Kidney glomerular epithelial cell (primary cell): ENCODE data around the gene TRAPPC8.
"Not testable (repeated sequence)": the region's sequence is repeated elsewhere in the genome, so short reads cannot be mapped to it uniquely, and the experiment has no call there.

Experiments used
- DNase-seq: peaks from one replicate; lab custom pipeline; 2025; lab: John Stamatoyannopoulos, UW

TRAPPC8 gene

DNA sequence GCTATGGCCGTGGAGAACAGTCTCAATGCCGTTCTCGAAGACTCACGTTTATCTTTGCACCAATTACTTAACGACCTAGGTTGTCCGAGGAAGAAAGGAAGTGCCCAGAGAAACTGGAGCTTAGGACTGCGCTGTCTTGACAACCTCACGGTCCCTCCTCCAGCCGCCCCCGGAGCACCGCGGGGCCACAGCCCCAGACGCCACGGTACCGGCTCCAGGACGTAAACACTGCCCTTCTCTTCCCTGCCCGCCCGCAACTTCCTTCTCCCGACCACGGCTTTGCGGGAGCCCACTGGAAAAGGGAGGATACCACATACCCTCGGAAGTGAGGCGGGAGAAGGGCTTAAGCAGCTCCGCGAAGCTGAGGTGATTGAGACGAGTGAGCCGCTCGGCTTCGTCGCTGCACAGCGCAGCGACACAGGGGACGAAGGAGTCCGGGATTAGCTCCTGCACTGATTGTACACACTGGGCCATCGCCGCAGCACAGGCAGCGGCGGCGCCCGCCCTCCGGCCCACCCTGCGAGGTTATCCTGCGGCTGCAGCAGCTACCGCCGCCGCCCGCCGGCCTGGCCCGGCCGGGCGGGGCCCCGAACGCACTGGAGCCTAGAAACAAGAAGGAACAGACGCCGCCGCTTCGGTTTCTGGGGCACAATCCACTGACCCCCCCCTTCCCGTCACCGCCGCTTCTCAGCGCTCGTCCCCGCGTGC lies 483 bp downstream of the TRAPPC8 start:
- DNase-seq = no peak

DNA sequence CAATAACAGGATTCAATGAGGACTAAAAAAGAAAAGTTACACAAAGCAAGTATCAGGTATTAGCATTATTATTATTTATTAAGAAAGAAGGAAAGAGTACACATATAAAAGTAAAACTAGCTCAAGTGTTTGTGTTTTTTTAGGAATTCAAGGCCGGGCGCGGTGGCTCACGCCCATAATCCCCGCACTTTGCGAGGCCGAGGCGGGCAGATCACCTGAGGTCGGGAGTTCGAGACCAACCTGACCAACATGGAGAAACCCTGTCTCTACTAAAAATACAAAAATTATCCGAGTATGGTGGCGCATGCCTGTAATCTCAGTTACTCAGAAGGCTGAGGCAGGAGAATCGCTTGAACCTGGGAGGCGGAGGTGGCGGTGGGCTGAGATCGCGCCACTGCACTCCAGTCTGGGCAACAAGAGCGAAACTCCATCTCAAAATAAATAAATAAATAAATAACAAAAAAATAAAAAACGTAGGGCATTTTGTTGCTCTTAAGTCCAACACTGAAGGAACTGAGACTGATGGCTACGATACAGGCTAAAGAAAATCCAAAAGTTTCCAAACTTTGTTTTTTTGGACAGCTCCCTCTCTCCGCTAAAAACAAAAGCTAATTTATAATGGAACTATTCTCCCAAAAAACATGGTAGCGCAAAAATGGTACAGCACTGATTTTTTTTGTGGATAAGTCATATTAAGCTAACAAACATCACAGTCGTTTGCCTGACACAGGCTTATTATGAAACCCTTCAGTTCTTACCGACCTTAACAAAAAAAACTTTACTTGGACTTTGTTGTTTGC lies 1.7 kb downstream of the TRAPPC8 start:
- no peak for DNase-seq

DNA sequence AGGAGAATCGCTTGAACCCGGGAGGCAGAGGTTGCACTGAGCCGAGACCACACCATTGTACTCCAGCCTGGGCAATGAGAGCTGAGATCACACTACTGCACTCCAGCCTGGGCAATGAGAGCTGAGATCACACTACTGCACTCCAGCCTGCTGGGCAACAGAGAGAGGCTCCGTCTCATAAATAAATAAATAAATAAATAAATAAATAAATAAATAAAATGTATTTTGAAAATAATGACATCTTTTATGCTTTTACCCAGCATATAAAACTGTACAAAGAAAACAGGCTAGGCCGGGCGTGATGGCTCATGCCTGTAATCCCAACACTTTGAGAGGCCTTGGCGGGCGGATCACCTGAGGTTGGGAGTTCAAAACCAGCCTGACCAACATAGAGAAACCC lies 8.2 kb downstream of the TRAPPC8 start:
- DNase-seq = not testable (repeated sequence)

DNA sequence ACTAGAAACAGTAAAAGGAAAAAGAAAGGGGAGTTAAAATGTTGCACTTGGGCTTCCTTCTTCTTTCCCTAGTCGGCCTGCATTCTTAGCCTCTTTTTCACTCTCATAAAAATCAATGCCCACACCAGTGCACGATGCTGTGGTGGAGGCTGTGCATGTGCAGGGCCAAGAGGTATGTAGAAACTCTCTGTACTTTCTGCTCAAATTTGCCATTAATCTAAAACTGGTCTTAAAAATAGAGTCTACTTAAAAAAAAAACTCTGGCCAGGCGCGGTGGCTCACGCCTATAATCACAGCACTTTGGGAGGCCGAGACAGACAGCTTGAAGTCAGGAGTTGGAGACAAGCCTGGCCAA lies 11.1 kb downstream of the TRAPPC8 start:
- DNase-seq = no peak

DNA sequence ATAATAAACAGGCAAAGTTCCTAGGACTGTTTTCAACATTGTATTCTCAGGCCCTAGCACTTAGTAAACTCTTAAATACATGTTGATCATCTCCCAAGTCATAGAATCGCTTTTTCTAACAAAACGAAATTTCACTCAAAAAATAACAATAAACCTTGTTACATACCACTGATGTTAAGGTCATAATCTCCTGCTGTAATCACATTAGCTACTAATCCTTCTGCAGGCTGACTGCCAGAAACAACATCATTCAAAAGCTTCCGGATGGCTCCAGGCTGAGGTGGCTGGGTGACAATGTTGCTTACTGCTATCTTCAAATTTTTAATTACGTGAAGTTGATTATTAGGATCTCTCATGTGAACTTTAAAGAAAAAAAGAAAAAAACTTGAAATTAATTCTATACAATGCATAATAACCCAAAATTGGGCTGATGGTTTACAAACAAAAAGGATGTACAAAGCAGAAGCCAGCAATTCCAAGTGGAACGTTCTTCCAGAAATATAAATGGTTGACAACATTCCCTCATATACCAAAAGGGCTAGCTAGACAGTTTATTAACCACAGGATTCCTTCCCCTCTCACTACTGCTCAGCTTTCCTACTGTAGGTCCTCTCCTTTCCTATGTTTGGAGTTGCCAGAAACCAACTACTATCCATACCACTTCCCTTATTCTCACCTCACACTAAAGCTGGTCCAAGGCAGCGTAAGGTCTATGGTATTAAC lies 11.6 kb downstream of the TRAPPC8 start:
- no peak for DNase-seq

DNA sequence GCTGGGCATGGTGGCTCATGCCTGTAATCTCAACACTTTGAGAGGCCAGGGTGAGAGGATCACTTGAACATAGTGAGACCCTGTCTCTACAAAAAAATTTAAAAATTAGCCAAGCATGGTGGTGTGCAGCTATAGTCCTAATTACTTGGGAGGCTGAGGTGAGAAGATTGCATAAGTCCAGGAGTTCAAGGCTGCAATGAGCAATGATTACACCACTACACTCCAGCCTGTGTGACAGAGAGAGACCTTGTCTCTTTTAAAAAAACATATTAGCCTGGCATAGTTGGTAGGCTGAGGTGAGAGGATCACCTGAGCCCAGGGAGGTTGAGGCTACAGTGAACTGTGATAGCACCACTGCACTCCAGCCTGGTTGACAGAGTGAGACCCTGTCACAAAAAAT lies 13.7 kb downstream of the TRAPPC8 start:
- DNase-seq = no peak

DNA sequence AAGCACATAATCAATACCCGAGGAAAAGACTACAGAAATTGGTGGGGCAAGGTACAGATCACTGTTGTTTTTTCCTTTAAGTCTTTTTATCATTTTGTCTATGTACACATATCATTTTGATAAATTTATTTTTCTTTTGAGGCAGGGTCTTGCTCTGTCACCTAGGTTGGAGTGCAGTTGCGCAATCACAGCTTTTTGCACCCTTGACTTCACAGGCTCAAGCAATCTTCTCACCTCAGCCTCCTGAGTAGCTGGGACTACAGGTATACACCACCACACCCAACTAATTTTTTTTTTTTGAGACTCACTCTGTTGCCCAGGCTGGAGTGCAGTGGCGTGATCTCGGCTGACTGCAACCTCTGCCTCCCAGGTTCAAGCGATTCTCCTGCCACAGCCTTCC lies 15.9 kb downstream of the TRAPPC8 start:
- not testable (repeated sequence) for DNase-seq

DNA sequence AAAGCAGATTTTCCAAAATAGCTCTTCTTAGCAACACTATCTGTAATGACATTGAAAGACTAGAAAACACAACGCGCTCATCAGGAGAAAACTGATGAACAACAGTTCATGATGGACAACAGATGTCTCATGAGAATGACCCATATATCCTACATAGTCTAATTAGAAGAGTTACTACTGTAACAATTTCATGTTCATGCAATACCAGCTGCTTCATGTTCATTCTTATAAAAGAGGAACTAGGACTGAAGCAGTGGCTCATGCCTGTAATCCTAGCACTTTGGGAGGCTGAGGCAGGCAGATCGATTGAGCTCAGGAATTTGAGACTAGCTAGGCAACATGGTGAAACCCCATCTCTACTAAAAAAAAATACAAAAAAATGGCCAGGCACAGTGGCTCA lies 22.7 kb downstream of the TRAPPC8 start:
- no peak for DNase-seq

DNA sequence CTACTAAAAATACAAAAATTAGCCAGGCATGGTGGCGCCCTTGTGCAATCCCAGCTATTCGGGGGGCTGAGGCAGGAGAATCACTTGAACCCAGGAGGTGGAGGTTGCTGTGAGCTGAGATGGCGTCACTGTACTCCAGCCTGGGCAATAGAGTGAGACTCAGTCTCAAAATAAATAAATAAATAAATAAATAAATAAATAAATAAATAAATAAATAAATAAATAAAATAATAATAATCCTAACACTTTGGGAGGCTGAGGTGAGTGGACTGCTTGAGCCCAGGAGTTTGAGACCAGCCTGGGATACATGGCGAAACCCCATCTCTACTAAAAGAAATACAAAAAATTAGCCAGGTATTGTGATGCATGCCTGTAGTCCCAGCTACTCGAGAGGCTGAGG lies 23.6 kb downstream of the TRAPPC8 start:
- DNase-seq = not testable (repeated sequence)

DNA sequence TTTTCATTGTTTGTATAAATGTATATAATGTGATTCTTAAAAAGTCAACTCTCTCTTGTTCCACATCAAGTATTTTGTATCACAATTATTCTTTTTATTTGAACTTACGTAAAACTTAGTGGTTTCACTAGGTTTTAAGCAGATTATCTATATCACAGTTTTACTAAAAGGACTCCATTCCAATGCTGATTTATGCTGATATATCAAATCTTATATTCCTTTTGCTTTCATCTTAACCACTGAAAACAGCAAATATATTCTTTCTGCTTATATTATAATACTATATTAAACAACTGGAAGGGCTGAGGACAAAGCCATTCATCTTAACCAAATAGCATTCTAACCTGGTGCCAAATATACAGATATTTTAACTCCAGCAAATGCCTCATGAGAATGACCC lies 24.2 kb downstream of the TRAPPC8 start:
- DNase-seq = no peak

DNA sequence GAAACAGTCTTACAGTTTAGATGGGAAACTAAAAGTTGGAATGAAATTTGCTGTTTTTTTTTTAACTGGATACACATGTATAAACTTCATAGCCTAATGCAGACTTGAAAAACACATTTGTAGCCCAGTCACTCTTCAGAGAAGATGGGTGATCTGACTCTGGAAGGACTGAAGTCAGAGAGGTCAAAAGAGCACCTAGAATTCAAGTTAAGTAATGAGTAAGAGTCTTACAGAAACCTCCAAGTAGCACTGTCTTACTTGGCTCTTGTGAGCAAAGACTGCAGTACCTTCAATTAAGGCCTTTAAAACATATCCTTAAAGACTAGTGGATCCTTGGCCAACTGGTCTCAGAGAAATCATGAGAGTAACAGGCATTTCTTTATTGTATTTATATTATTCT lies 41.9 kb downstream of the TRAPPC8 start:
- no peak for DNase-seq

DNA sequence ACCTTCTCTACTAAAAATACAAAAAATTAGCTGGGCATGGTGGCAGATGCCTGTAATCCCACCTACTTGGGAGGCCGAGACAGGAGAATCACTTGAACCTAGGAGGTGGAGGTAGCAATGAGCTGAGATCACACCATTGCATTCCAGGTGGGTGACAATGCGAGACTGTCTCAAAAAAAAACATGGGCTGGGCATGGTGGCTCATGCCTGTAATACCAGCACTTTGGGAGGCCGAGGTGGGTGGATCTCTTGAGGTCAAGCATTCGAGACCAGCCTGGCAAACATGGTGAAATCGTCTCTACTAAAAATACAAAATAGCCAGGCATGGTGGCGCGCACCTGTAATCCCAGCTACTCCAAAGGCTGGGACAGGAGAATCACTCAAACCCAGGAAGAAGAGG lies 43.2 kb downstream of the TRAPPC8 start:
- not testable (repeated sequence) for DNase-seq

DNA sequence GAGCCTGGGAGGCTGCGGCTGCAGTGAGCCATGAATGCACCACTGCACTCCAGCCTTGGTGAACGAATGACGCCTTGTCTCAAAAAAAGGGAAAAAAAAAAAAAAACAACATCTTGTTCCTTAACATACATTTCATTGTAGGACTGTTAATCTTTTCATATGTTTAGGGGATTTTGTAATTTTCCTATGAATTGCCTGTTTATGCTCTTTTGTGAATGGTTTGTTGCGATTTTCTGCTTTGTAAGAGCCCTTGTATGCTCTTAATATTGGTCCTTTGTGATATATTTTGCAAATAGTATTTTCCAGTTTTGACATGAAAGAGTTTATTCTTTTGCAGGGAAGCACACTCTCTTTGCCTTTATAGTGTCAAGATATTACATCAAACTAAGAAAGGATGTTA lies 50.0 kb downstream of the TRAPPC8 start:
- DNase-seq = no peak

DNA sequence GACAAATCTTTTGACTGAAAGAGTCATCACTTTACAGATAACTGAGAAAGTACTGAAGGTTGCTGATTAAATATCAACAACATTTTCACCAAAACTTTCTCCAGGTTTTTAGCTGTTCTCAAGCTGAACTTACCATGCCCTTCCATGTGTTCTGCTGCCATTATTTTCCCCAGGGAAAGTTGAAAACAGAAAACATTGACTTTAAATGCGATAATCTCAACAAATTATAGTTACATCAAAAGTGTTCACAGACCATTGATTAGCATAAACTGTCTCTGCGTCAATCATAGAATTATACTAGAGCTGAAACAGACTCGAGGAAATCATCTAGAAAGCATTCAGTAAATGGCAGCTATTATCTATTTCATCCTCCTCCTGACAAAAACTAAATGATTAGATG lies 51.4 kb downstream of the TRAPPC8 start:
- DNase-seq = no peak

DNA sequence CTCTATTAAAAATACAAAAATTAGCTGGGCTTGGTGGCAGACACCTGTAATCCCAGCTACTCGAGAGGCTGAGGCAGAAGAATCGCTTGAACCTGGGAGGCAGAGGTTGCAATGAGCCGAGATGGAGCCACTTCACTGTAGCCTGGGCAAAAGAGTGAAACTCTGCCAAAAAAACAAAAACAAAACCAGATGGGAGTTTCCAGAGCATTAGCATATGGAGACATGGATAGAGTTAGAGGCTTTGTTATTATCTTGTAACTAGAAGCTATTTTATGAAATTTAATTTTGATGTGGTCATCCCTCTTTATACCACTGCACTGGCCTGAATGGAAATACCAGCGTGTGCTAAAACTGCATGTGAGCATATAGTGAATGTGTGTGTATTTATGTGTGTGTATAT lies 58.9 kb downstream of the TRAPPC8 start:
- DNase-seq = no peak

DNA sequence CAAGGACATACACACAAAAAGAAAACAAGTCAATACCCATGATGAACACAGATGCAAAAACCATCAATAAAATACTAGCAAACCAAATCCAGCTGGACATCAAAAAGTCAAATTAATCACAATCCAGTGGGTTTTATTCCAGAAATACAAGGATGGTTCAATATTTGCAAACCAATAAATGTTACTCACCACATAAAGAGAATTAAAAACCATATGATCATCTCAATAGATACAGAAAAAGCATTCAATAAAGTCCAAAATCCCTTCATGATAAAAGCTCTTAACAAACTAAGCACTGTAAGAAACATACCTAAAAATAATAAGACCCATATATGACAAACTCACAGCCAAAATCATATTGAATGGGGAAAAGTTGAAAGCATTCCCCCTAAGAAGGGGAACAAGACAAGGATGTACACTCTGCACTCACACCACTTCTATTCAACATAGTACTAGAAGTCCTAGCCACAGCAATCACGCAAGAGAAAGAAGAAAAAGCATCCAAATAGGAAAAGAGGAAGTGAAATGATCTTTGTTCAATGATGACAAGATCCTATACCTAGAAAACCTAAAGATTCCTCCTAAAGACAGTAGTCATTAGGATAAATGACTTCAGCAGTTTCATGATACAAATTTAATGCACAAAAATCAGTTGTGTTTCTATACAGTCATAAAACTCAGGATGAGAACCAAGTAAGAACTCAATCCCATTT lies 62.6 kb downstream of the TRAPPC8 start:
- no peak for DNase-seq

DNA sequence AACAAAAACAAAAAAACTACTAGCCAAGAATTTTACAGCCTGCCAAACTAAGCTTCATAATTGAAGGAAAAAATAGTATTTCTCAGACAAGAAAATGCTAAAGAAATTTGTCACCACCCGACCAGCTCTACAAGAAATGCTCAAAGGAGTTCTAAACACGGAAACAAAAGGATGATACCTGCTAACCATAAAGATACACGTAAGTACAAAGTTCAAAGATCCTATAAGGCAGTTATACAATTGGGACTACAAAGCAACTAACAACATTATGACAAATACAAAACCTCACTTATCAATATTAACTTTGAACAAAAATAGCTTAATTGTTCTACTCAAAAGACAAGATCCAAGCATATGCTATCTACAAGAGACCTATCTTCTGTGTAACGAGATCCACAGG lies 64.6 kb downstream of the TRAPPC8 start:
- DNase-seq = no peak

DNA sequence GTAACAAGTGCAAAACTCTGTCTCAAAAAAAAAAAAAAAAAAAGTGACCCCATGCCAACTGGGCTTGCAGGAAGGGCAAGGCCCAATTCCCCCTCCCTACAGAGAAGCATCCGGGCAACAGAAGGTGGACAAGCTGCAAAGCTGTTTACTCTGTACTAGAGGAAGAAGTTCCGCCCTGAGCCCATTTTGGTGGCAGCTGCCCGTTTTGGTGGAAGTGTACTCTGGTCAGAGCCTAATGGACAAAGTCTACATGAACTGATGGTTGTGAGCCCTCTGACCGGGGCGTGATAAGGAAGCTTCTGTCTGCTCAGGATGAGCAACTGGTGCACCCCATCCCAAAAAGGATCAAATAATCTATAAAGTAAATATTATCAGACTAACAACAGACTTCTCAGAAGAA lies 65.0 kb downstream of the TRAPPC8 start:
- DNase-seq = no peak

DNA sequence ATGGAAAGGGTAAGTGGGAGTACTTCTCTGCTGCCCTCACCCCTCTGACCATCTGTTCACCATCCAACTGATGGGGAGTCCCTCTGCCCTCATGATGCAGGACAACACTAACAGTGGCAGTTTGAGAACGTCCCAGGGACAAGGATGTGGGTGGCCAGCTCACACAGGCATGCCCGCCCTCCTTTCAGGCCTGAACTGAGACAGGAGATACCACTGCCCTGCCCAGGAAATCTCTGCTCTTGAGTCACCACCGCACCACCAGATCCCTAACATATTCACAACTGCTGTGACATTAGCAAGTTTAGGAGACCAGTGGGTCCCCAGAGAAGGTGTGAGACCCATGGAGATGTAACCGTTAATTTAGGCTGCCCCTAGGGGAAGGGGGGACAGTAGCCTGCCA lies 66.2 kb downstream of the TRAPPC8 start:
- DNase-seq = no peak

DNA sequence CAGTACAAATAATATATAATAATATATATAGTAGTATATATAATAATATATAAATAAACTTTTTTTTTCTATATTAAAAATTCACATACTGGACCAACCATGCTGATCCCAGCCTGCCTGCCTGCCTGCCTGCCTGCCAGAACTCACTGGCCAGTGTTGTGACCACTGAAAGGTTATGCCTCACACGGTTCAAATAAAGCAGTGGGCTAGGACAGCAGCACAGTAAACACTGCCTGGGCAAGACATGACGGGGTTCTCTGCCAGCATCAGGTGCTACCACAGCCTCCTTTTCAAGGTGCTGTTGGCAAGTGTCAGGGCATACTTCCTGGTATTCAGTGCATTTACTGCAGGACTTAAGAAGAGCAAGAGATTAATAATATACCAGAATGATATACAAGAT lies 67.6 kb downstream of the TRAPPC8 start:
- no peak for DNase-seq

DNA sequence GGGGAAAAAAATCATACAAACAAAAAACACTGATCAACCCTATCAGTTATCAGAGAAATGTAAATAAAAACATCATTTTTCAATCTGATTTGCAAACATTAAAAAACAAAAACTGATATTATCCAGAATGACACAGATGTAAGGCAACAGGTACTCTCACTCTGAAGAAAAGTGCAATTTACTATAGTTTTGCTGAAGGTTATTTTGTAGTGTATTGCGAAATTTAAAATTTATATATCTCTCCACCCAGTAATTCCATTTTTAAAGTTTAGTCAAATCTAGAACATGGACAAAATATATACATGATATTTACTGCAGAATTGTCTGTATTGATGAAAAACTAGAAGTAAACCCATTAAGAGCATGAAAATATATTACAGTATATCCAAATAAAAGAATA lies 79.8 kb downstream of the TRAPPC8 start:
- DNase-seq = no peak

DNA sequence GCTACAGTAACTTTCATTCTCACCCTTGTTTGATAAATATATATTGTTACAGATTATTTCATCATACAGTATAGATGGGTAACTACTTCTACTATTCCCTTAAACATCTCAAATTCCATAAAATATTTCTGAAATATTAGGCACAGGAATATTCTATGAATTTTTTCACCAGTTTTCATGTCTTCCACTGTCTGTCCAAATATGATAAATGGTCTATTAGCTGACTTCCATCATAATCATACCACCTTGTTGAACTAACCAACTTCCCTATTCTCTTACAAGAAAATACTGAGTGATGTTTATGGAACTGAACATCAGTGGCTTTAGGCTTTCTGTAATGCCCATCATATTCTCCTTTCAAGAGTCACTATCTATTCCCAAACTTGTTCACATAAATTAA lies 82.4 kb downstream of the TRAPPC8 start:
- no peak for DNase-seq
